Esophagus squamous epithelium (tissue), 4 donors: ENCODE data around the gene PTPRO.

Experiments
- CTCF ChIP-seq, 6 experiments: fragments of 450-650 bp in 4 of 6; fragments of 200-600 bp in 2 of 6; sonication (generic) in 2 of 6; IDR thresholded peaks; one replicate each; pipeline ENCODE4 v1.5.1; 2016 to 2019; ENCODE audit warnings: antibody characterized with exemption in 6 of 6, mild to moderate bottlenecking in 4 of 6, moderate library complexity in 4 of 6
- POLR2A ChIP-seq, 4 donors: fragments of 450-650 bp; IDR thresholded peaks; one replicate each; pipeline ENCODE4 v1.6.1; 2017; ENCODE audit warnings: antibody characterized with exemption in 4 of 4, mild to moderate bottlenecking in 4 of 4, moderate library complexity in 3 of 4

- TF ChIP-seq CTCF (IDR thresholded peaks at IDR 0.05) (no peak), POLR2A (IDR thresholded peaks at IDR 0.05) (no peak)
Measured at GRCh38 chr12:15439459-15439858, 117.2 kb downstream of the PTPRO start.
